Umbilical cord (tissue), 2 donors: ENCODE results near the gene SERPINI1. TPM values are rescaled to one million over a fixed set of nuclear protein-coding genes. Genes with fewer than 3 reads are reported as not detected.
A peak's percentile ranks its signal among the peaks of the same experiment; 100 is the strongest.

Experiments used
- DNase-seq: peaks from one replicate; pipeline ENCODE4 v3.0.0-alpha.2; 2015; ENCODE audit warnings: low spot score
- total RNA-seq: library from RNA; depleted of rRNA; stranded (reverse); fragments of >200 nt; gene quantifications from one replicate; pipeline ENCODE4 v1.2.3, GENCODE V29; 2014; ENCODE audit warnings: low replicate concordance; ENCODE audit not compliant: insufficient read depth

SERPINI1 gene
- 11.6 TPM for total RNA-seq

DNA sequence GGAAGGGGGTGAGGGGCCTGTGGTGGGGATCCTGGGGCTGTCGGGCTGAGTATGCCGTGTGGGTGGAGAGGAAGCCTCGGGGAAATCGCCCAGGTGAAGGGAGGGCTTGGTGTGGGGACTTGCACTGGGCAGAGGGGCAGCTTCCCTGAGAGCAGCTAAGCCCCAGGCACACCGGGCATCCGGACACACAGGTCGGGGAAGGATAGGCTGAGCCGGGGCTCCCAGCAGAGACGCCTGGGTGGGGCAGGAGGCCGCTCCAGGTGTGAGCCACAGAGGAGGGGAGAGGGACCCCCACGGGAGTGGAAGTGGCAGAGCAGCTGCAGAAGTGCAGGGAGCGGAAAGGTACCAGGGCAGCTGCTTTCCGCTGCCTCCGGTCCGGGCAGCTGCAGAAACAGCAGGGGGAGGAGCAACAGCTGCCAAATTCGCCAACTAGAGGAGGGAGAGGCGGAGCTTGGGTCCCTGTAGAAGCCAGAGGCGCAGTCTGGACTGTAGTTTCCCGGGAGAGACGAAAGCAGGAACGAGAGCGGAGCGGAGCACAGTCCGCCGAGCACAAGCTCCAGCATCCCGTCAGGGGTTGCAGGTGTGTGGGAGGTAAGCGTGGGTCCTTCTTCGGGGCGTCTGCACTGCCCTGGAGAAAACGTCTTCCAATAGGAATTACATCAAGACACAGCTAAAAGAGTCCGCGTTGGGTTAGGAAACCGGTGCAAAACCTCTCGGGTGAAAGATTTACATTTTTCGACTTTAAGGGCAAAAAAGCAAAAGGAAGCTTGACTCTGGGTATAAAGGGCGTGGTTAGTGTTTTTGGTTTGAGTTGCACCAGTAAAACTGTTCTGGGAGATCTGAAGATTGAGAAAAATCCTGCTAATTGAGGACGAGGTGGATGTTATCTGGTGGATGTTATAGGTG lies at the start of gene SERPINI1:
Gene SERPINI1 (plus strand): TSS at position 489 of the 906 bp plus-strand sequence. CDS start 53,408 bp downstream, outside the sequence.
- peak; percentile 97 for DNase-seq

- no peak for DNase-seq
Measured at GRCh38 chr3:167691366-167691765, 44.2 kb upstream of the SERPINI1 start.

GRCh38 chr3:167694121-167694520 lies 41.4 kb upstream of the SERPINI1 start:
- DNase-seq, result peak; percentile 28

- DNase-seq, result no peak
Measured at GRCh38 chr3:167700046-167700445, 35.5 kb upstream of the SERPINI1 start.

DNA sequence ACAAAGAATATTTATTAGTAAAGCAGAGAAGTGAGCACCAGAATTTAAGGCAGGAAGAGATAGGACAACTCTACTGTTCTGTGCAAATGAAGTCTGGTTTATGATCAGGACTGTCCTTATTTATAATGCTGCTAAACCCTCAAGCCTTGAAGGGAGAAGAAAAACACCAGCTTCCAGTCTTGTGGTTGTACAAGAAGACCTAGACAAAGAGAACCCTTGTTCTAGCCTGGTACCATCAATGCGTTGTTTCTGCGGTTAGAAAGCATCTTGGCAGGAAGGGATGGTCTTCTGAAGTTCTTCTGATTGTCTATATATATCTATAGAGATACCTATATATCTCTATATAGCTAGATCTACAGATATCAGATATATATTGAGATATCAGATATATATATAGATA lies 34.6 kb upstream of the SERPINI1 start:
- DNase-seq, result no peak

DNA sequence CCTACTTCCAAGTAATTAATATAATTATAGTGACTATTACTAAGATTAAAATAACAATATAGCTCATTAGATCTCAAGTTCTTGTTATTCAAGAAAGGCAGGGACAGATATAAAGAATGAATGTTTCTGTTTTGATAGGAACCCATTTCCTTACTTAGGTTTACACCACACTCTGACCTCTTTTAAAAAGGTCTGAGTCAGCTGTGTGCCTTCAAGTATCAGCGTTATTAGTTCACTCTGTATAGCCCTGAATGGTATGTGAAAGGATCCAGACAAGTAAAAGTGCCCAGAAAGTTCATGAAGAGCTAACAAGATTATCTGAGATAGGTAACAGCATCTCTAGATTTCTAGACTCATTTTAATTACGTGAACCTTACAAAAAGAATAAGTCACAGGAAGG lies 29.7 kb upstream of the SERPINI1 start:
- DNase-seq, result no peak

DNA sequence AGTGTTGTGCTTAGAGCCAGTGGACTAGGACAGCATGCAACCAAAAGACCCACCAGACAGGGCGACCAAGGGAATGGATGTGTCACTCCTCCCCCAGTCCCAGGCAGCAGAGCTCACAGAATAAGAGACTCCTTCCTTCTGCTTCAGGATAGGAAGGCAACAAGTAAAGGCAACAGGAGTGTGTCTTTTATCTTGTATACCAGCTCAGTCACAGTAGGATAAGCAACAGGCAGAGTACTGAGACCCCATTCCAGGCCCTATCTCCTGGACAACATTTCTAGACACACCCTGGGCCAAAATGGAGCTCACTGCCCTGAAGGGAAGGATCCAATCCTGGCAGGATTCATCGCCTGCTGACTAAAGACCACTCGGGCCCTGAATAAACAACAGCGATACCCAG lies 25.8 kb upstream of the SERPINI1 start:
- no peak for DNase-seq

DNA sequence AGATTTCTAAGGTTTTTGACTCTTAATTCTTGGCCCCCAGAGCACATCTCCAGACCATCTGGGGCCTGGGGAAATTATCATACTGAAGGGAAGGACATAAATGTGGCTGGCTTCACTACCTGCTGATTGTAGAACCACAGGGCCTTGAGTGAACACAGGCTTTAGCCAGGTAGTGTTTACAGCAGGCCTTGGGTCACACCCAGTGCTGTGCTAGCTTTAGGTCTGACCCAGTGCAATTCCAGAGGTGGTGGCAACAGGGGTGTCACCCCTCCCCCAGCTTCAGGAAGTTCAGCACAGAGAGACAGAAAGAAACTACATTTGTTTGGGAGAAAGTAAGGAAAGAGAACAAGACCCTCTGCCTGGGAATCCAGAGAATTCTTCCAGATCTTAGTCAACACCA lies 25.0 kb upstream of the SERPINI1 start:
- no peak for DNase-seq

DNA sequence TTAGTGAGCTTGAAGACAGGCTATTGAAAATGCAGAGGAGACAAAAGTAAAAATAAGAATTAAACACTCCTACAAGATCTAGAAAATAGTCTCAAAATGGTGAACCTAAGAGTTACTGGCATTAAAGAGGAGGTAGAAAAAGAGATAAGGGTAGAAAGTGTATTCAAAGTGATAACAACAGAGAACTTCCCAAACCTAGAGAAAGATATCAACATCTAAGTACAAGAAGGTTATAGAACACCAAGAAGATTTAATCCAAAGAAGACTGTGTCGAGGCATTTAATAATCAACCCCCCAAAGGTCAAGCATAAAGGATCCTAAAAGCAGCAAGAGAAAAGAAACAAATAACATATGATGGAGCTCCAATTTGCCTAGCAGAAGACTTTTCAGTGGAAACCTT lies 24.1 kb upstream of the SERPINI1 start:
- no peak for DNase-seq

GRCh38 chr3:167712445-167712844 lies 23.1 kb upstream of the SERPINI1 start:
- no peak for DNase-seq

GRCh38 chr3:167714871-167715270 lies 20.6 kb upstream of the SERPINI1 start:
- DNase-seq, result no peak

DNA sequence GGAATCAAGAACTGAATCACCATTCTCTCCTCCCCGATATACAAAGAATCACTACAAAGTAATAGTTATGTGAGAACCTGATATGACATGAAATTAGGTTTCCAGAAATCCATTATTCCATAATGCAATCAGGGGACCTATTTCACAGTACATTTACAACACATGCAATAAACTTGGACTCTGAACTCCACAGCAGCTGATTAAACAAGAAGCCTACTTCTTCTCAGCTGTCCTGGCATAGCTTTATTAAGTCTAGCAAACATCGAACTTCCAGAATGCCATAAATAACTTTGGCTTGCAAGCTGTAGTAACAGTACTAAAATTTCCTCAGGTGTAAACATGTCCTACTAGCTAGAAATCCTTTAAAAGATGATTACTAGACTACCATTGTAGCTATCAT lies 18.6 kb upstream of the SERPINI1 start:
- DNase-seq, result no peak

DNA sequence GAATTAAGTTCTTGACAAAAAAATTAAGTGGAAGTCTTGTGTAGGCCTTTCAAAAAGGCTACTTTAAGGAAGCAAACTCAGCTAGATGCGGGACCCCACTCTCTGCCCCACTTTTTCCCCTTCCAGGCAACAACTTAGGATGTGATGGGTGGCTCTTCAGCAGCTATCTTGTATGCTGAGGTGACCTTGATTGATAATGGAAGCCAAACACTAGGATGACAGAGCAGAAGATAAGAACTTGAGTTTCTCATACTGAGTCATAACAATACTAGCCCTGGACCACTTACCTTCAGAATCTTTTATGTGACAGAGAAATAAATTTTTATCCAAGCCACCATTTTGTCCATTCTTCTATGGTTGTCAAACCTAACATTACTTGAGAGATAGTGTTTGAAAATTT lies 16.9 kb upstream of the SERPINI1 start:
- DNase-seq, result no peak

DNA sequence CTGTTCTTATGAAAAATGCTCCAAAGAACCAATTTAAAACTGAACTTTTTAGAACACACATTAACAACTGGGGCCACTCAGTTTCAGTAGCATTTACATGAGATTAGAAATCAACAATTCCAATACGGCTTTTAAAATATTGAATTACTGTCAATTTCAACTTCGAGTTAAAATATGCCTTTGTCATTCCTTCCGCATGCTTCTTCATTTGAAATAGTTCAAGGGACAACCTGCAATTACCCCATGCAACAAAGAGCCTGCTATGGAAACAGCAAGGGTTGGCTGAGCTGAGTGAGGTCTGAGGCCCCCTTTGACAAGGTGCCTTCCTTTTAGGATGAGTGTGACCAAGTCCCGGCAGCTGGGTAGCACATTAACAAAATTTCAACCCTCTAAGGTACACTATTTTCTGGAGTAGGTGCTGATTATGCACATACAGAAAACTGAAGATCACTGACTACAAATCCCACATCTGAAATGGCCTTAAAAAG lies 12.5 kb upstream of the SERPINI1 start:
- DNase-seq, result no peak

DNA sequence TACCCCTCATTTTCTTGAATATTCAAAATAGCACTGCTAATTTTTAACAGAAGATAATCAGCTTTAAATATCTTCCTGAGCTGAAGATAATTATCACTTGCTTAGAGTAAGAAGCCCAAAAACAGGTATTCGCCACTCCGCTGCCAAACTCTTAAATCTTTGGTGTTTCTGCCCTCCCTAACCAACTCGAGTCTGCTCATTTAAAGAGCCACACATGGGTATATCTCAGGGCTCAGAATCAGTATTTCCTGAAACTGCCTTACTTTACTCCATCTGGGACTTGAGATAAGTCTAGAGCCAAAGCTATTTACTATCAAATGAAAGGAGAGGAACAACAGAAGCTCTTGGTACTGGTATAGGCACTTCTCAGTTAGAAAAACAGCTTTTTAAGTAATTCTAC lies 11.6 kb upstream of the SERPINI1 start:
- peak; percentile 3 for DNase-seq

- DNase-seq, result no peak
Measured at GRCh38 chr3:167728176-167728575, 7.3 kb upstream of the SERPINI1 start.

DNA sequence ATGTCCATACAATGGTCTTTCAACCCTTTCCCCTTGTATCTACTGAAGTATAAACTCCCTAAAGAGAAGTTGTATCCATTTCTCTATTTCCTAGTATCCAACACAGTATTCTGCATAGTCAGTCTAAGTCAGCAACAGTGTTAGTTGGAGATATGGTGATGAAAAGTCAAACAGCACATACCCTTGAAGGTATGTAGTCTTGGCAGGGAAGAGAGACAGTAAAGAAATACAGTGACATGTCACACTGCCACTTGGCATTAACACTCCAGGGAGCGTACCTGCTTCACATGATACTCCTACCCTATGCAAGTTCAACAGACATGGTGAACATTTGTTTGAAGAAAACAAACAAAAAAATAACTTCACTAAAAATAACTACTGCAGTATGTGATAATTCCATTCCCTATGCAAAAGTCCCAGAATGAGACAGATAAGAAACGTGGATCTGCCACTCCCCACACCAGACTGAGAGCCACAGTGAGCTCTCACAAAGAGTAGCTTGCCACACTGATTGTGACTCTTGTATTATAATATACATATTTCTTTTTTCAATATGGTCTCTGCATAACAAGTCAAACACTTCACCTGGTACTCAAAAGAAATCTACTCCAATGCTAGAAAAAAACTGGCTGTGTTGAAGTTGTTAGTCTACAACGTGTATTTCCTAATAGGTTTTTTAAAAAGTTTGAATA lies 6.7 kb upstream of the SERPINI1 start:
- DNase-seq, result no peak

DNA sequence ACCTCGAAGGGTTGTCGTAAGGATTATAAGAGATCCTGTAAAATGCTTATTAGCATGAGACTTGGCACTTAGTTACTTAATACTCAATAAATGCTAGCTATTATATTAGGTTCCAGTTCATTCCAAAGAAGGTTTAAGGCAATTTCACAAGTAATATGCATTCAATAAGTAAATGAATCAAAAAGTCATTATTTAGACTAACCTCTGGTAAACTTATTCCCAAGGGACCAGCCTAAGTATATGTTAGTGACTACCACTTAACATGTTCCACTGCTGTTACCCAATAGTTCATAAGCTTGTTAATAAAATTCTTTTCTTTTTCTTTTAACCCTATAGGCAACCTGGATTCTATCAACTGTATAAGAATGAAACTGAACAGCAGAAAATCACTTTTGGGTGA lies 5.9 kb upstream of the SERPINI1 start:
- no peak for DNase-seq

GRCh38 chr3:167731393-167731792 lies 4.1 kb upstream of the SERPINI1 start:
- DNase-seq, result no peak

- no peak for DNase-seq
Measured at GRCh38 chr3:167732313-167733065, 3.0 kb upstream of the SERPINI1 start.

DNA sequence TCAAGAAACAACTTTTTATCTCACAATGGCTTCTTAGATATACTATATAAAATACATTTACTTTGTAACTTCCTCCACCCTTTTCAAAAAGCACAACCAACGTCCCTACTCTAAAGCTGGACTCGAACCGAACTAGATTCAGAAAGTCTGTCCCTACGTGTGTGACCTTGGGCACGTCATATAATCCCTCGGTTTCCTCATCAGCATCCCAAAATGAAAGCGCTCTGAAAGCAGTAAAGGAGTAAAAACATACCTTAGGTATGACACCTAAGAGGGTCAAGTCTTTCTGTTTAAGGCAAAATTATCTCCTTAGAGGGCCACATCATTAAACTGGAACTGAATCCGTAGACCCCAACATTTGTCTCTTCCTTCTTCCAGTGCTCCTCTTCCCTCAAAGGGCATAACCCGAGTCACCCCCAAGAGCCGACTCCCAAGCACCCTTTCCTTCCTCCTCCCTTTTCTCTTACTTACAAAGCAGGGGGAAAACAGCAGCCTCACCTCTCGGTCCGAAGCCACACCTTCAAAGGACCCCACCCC lies 1.5 kb upstream of the SERPINI1 start:
- no peak for DNase-seq
